HepG2 (cell line): Measurements from ENCODE around the gene CYB5B. TPM values are rescaled to one million over a fixed set of nuclear protein-coding genes. Genes with fewer than 3 reads are reported as not detected.

ENCODE experiments used
- ATAC-seq: fragments of 200-7000 bp; cut with Tn5 transposase; 3 replicates; pipeline ENCODE4 v1.9.1; 2020; ENCODE audit warnings: mild to moderate bottlenecking, moderate library complexity
- BruUV-seq: library from RNA; stranded (reverse); fragments of 400-500 nt; replicated peaks from 2 replicates; lab custom pipeline; 2021; lab: Mats Ljungman, UMichigan
- CTCF ChIA-PET: fragments of 300-600 bp; formaldehyde crosslinking; extraction: SDS; loops from one replicate; lab custom pipeline; 2021; ENCODE audit warnings: low total read pairs, inconsistent platforms, low intra/inter-chr PET ratio; lab: Yijun Ruan, JAX
- POLR2A ChIA-PET: fragments of 350-600 bp; sonication (Branson Sonifier 250); formaldehyde crosslinking; loops from one replicate; lab custom pipeline; 2020; ENCODE audit warnings: antibody characterized with exemption, inconsistent platforms; lab: Yijun Ruan, JAX
- DNase-seq: peaks from one replicate; pipeline ENCODE4 v3.0.0-alpha.2; 2015; ENCODE audit warnings: low spot score
- FAIRE-seq: peaks from 3 replicates; lab custom pipeline; 2011; peaks lifted over from hg19 to GRCh38; lab: Jason Lieb, UNC
- H2AFZ ChIP-seq: one replicate; pipeline ENCODE4 v1.6.1; 2011; ENCODE audit warnings: low read length, inconsistent platforms
- H3K27ac ChIP-seq: fragments of 300-600 bp; 3 replicates; pipeline ENCODE4 v1.8.0; 2011; ENCODE audit warnings: mixed run types, mild to moderate bottlenecking, mixed read lengths, low read length, inconsistent platforms; ENCODE audit not compliant: insufficient read depth; ENCODE audit errors: extremely low read length
- H3K27me3 ChIP-seq, 2 experiments: fragments of 200-600 bp in 1 of 2; 2 replicates in 1 of 2; 3 replicates in 1 of 2; pipeline versions ENCODE4 v1.6.0 to v1.8.0; 2011; ENCODE audit warnings: low read length in 2 of 2, mild to moderate bottlenecking in 2 of 2, moderate library complexity in 2 of 2, inconsistent platforms in 1 of 2; ENCODE audit not compliant: insufficient read depth in 2 of 2, control insufficient read depth in 1 of 2
- H3K36me3 ChIP-seq, 2 experiments: fragments of 200-600 bp in 1 of 2; replicated peaks in 1 of 2; 2 replicates in 1 of 2; 3 replicates in 1 of 2; pipeline versions ENCODE4 v1.5.1 to v1.8.0; 2011; ENCODE audit warnings: low read length in 2 of 2, inconsistent platforms in 1 of 2; ENCODE audit not compliant: insufficient read depth in 2 of 2, control insufficient read depth in 1 of 2
- H3K4me1 ChIP-seq: 2 replicates; pipeline ENCODE4 v1.5.1; 2012; ENCODE audit warnings: low read length, inconsistent platforms; ENCODE audit not compliant: insufficient read depth
- H3K4me2 ChIP-seq: 2 replicates; pipeline ENCODE4 v1.6.0; 2011; ENCODE audit warnings: low read depth, low read length, inconsistent platforms
- H3K4me3 ChIP-seq, 3 experiments: fragments of 200-600 bp in 1 of 3; sonication (generic), shearing (Covaris generic) in 1 of 3; replicated peaks in 1 of 3; 2 replicates each; pipeline ENCODE4 v1.5.1; 2011 to 2016; ENCODE audit warnings: low read length in 3 of 3, inconsistent platforms in 2 of 3, low read depth in 2 of 3, mild to moderate bottlenecking in 2 of 3, control low read depth in 1 of 3, mixed read lengths in 1 of 3; ENCODE audit not compliant: insufficient read depth in 1 of 3
- H3K79me2 ChIP-seq: one replicate; pipeline ENCODE4 v1.6.1; 2011; ENCODE audit warnings: low read length, inconsistent platforms; ENCODE audit not compliant: insufficient read depth
- H3K9ac ChIP-seq: 2 replicates; pipeline ENCODE4 v1.6.0; 2011; ENCODE audit warnings: mild to moderate bottlenecking, low read depth, low read length, inconsistent platforms; ENCODE audit not compliant: insufficient read depth
- H3K9me3 ChIP-seq: 2 replicates; pipeline ENCODE4 v1.5.1; 2012; ENCODE audit warnings: mild to moderate bottlenecking, low read length
- H4K20me1 ChIP-seq: 2 replicates; pipeline ENCODE4 v1.6.0; 2011; ENCODE audit warnings: inconsistent platforms, mild to moderate bottlenecking, low read length, moderate library complexity; ENCODE audit not compliant: insufficient read depth
- BCL6 ChIP-seq: IDR thresholded peaks from 2 replicates; pipeline ENCODE4 v1.6.1; 2016; ENCODE audit warnings: missing genetic modification reagents, missing compliant biosample characterization
- FOXA1 ChIP-seq, 2 experiments: fragments of 450-650 bp in 1 of 2; sonication (generic) in 1 of 2; formaldehyde crosslinking in 1 of 2; IDR thresholded peaks; 2 replicates each; pipeline versions ENCODE4 v1.4.0 to v1.6.1; 2016 to 2020; ENCODE audit warnings: missing genetic modification reagents in 1 of 2
- GFI1 ChIP-seq: sonication (generic); formaldehyde crosslinking; IDR thresholded peaks from 2 replicates; pipeline ENCODE4 v1.5.0; 2020; ENCODE audit warnings: missing genetic modification reagents, mild to moderate bottlenecking, borderline replicate concordance
- HES4 ChIP-seq: sonication (generic); formaldehyde crosslinking; IDR thresholded peaks from 2 replicates; pipeline ENCODE4 v1.9.0; 2021; ENCODE audit warnings: mild to moderate bottlenecking, missing genetic modification reagents, borderline replicate concordance
- MIXL1 ChIP-seq: IDR thresholded peaks from 2 replicates; pipeline ENCODE4 v1.6.1; 2016
- SOX6 ChIP-seq, 2 experiments: fragments of 450-650 bp in 1 of 2; sonication (generic) in 1 of 2; formaldehyde crosslinking in 1 of 2; IDR thresholded peaks; 2 replicates each; pipeline versions ENCODE4 v1.4.0 to v1.6.1; 2017 to 2020; ENCODE audit warnings: antibody characterized with exemption in 1 of 2, mild to moderate bottlenecking in 1 of 2, missing genetic modification reagents in 1 of 2
- SP5 ChIP-seq: IDR thresholded peaks from 2 replicates; pipeline ENCODE4 v1.6.1; 2016; ENCODE audit warnings: low read depth, borderline replicate concordance
- SRY ChIP-seq: sonication (generic); formaldehyde crosslinking; IDR thresholded peaks from 2 replicates; pipeline ENCODE4 v1.8.0; 2022; ENCODE audit warnings: mild to moderate bottlenecking, missing genetic modification reagents
- ZFP37 ChIP-seq: sonication (generic); formaldehyde crosslinking; IDR thresholded peaks from 2 replicates; pipeline ENCODE4 v1.4.0; 2020; ENCODE audit warnings: missing genetic modification reagents, borderline replicate concordance
- ZNF143 ChIP-seq: sonication (generic); formaldehyde crosslinking; IDR thresholded peaks from 2 replicates; pipeline ENCODE4 v1.4.0; 2020; ENCODE audit warnings: missing genetic modification reagents
- ZNF761 ChIP-seq: sonication (generic); formaldehyde crosslinking; conservative IDR thresholded peaks from 2 replicates; pipeline ENCODE4 v1.4.0; 2020; ENCODE audit warnings: mild to moderate bottlenecking, missing genetic modification reagents
- WGBS: methylation state at CpG from one replicate; pipeline ENCODE4 v1.1.6; 2017; ENCODE audit warnings: low lambda C conversion rate; 5-methylcytosine and 5-hydroxymethylcytosine counted together
- in situ Hi-C: cut with HindIII; loops from 2 replicates; pipeline ENCODE4 v1.10.0; 2017; ENCODE audit warnings: low pct_unique_long_range_greater_than_20kb; ENCODE audit not compliant: extremely low pct_ligation_motif_present
- intact Hi-C: fragments of 100-400 bp; cut with micrococcal nuclease; formaldehyde crosslinking; loops from one replicate; pipeline ENCODE4 v1.10.0; 2022; ENCODE audit not compliant: unreplicated experiment
- polyA plus RNA-seq, 8 experiments: library from polyadenylated mRNA; depleted of rRNA in 3 of 8; stranded (reverse) in 7 of 8; unstranded in 1 of 8; fragments of >200 nt; fragmentation: Illumina TruSeq in 4 of 8; extraction: Trizol in 4 of 8; gene quantifications; 2 replicates each; pipeline versions ENCODE4 v1.2.1 to v1.2.3, GENCODE V29; 2011 to 2016; ENCODE audit warnings: low read depth in 4 of 8, missing spikeins in 1 of 8, mixed read lengths in 1 of 8; ENCODE audit not compliant: insufficient read depth in 1 of 8
- total RNA-seq, 5 experiments: library from RNA; depleted of rRNA; stranded (reverse); fragments of >200 nt; fragmentation: Illumina TruSeq; extraction: Trizol; gene quantifications; 2 replicates each; pipeline ENCODE4 v1.2.3, GENCODE V29; 2016; ENCODE audit warnings: low read depth in 1 of 5
- TF ChIP-seq, protein P1 (sequence below): sonication (generic); formaldehyde crosslinking; IDR thresholded peaks from 2 replicates; pipeline ENCODE4 v1.8.0; 2022; ENCODE audit warnings: missing genetic modification reagents, mild to moderate bottlenecking, moderate library complexity, borderline replicate concordance
- TF ChIP-seq, protein P2 (sequence below): sonication (generic); formaldehyde crosslinking; IDR thresholded peaks from 2 replicates; pipeline ENCODE4 v1.4.0; 2020; ENCODE audit warnings: mild to moderate bottlenecking, missing genetic modification reagents, borderline replicate concordance
- TF ChIP-seq, protein P3 (sequence below): sonication (generic); formaldehyde crosslinking; IDR thresholded peaks from 2 replicates; pipeline ENCODE4 v1.4.0; 2020; ENCODE audit warnings: missing genetic modification reagents, mild to moderate bottlenecking, borderline replicate concordance

Gene CYB5B
- total and polyA plus RNA-seq, 2 of the 13 experiments (the other 11 are each of a cell fraction or from before 2014, with no cell fraction given): 234 to 432 TPM

DNA sequence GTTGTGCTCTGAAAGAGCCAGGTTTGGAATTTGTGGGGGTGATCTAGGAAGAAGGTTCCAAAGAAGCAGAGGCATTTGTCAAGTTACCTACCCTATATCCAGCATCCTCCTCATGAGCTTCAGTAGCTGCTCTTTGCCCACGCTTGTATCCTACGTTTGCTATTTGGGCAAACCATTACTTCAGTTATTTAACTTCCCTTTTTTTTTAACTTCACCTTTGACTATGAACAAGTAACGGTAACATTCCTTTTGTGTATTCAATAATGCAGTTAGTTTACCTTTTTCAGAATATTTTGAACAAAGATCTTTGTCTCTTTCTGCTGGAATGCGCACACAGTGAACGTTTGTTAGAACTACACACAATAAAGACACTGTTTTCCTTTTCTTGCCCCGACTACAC, 41.5 kb downstream of the CYB5B start:
- in situ Hi-C loops (loop anchor here (5.0 kb wide), 1 partner anchor 69 kb away; no protein-coding TSS in a partner anchor), intact Hi-C loops (loop anchor here (1.0 to 2.0 kb wide), 2 partner anchors 68 to 101 kb away; no protein-coding TSS in a partner anchor)
- Histone ChIP-seq H3K27ac (peak overlapping the region; percentile 82), H4K20me1 (no peaks in the 10 kb centered on the region), H3K4me3 (peak overlapping the region in 2 of 3 experiments; percentile 3 to 38; a peak in 3 of 6 replicates), H3K79me2 (peaks cover 6% of the 10 kb centered on the region), H3K9ac (peak overlapping the region; percentile 69), H2AFZ (no peak overlapping the region), H3K4me2 (peak overlapping the region; percentile 66), H3K27me3 (no peaks in the 10 kb centered on the region), H3K9me3 (no peaks in the 10 kb centered on the region), H3K4me1 (peaks cover 80% of the 10 kb centered on the region), H3K36me3 (peaks cover 8 to 27% of the 10 kb centered on the region in 2 experiments)
- DNase-seq (peak; percentile 87), ATAC-seq (peak; percentile 63), FAIRE-seq (no peak)
- ChIA-PET POLR2A (interaction anchor here (0.6 to 5.7 kb wide), 8 partner anchors 10 to 69 kb away, joined by 3 to 52 read pairs (median 5); partner anchors contain the start of gene CYB5B), CTCF (no interaction called here)
- BruUV-seq: no TSS peak
- WGBS: 3% methylated on average over 6 of the region's 6 CpGs
- TF ChIP-seq SP5 (CRISPR knock-in tag): no peak
- peak; percentile 38; the same call in 1 of the 2 replicates for TF ChIP-seq BCL6
- TF ChIP-seq GFI1 (CRISPR knock-in tag): peak; percentile 27; the same call in 1 of the 2 replicates
- no peak for TF ChIP-seq SRY (CRISPR knock-in tag)
- no peak for TF ChIP-seq HES4 (CRISPR knock-in tag)
- TF ChIP-seq ZNF761 (CRISPR knock-in tag): no peak
- TF ChIP-seq ZNF143: no peak
- no peak for TF ChIP-seq SOX6 (IDR thresholded peaks at IDR 0.05)
- peak; percentile 90 for TF ChIP-seq SOX6 (CRISPR knock-in tag; IDR thresholded peaks at IDR 0.05)
- TF ChIP-seq ZFP37 (CRISPR knock-in tag): no peak
- TF ChIP-seq, protein P1, sequence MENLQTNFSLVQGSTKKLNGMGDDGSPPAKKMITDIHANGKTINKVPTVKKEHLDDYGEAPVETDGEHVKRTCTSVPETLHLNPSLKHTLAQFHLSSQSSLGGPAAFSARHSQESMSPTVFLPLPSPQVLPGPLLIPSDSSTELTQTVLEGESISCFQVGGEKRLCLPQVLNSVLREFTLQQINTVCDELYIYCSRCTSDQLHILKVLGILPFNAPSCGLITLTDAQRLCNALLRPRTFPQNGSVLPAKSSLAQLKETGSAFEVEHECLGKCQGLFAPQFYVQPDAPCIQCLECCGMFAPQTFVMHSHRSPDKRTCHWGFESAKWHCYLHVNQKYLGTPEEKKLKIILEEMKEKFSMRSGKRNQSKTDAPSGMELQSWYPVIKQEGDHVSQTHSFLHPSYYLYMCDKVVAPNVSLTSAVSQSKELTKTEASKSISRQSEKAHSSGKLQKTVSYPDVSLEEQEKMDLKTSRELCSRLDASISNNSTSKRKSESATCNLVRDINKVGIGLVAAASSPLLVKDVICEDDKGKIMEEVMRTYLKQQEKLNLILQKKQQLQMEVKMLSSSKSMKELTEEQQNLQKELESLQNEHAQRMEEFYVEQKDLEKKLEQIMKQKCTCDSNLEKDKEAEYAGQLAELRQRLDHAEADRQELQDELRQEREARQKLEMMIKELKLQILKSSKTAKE (CRISPR knock-in tag): no peak
- TF ChIP-seq, protein P2, sequence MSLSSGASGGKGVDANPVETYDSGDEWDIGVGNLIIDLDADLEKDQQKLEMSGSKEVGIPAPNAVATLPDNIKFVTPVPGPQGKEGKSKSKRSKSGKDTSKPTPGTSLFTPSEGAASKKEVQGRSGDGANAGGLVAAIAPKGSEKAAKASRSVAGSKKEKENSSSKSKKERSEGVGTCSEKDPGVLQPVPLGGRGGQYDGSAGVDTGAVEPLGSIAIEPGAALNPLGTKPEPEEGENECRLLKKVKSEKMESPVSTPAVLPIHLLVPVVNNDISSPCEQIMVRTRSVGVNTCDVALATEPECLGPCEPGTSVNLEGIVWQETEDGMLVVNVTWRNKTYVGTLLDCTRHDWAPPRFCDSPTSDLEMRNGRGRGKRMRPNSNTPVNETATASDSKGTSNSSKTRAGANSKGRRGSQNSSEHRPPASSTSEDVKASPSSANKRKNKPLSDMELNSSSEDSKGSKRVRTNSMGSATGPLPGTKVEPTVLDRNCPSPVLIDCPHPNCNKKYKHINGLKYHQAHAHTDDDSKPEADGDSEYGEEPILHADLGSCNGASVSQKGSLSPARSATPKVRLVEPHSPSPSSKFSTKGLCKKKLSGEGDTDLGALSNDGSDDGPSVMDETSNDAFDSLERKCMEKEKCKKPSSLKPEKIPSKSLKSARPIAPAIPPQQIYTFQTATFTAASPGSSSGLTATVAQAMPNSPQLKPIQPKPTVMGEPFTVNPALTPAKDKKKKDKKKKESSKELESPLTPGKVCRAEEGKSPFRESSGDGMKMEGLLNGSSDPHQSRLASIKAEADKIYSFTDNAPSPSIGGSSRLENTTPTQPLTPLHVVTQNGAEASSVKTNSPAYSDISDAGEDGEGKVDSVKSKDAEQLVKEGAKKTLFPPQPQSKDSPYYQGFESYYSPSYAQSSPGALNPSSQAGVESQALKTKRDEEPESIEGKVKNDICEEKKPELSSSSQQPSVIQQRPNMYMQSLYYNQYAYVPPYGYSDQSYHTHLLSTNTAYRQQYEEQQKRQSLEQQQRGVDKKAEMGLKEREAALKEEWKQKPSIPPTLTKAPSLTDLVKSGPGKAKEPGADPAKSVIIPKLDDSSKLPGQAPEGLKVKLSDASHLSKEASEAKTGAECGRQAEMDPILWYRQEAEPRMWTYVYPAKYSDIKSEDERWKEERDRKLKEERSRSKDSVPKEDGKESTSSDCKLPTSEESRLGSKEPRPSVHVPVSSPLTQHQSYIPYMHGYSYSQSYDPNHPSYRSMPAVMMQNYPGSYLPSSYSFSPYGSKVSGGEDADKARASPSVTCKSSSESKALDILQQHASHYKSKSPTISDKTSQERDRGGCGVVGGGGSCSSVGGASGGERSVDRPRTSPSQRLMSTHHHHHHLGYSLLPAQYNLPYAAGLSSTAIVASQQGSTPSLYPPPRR: 0 out of 2 replicates have a peak, but pooled peaks have one; percentile 12
- TF ChIP-seq, protein P3, sequence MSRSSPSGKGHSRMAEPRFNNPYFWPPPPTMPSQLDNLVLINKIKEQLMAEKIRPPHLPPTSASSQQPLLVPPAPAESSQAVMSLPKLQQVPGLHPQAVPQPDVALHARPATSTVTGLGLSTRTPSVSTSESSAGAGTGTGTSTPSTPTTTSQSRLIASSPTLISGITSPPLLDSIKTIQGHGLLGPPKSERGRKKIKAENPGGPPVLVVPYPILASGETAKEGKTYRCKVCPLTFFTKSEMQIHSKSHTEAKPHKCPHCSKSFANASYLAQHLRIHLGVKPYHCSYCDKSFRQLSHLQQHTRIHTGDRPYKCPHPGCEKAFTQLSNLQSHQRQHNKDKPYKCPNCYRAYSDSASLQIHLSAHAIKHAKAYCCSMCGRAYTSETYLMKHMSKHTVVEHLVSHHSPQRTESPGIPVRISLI (CRISPR knock-in tag): peak; percentile 89
- no peak for TF ChIP-seq FOXA1 (IDR thresholded peaks at IDR 0.05)
- TF ChIP-seq FOXA1 (CRISPR knock-in tag; IDR thresholded peaks at IDR 0.05): peak; percentile 12; the same call in 1 of the 2 replicates
- no peak for TF ChIP-seq MIXL1 (CRISPR knock-in tag)
